PC-9 (cell line): Measurements from ENCODE around the gene CYP4Z1. TPM values are rescaled to one million over a fixed set of nuclear protein-coding genes. Genes with fewer than 3 reads are reported as not detected.
"Not testable (repeated sequence)": the region's sequence is repeated elsewhere in the genome, so short reads cannot be mapped to it uniquely, and the experiment has no call there.

Experiments
- BruUV-seq: library from RNA; stranded (reverse); fragments of 400-500 nt; replicated peaks from 2 replicates; lab custom pipeline; 2021; lab: Mats Ljungman, UMichigan
- CTCF ChIA-PET: fragments of 300-600 bp; sonication (Branson Sonifier 250); formaldehyde crosslinking; loops from one replicate; lab custom pipeline; 2022; ENCODE audit warnings: antibody characterized with exemption; lab: Charles Lee
- POLR2A ChIA-PET: fragments of 300-600 bp; sonication (Branson Sonifier 250); formaldehyde crosslinking; loops from one replicate; lab custom pipeline; 2022; ENCODE audit warnings: antibody characterized with exemption; ENCODE audit not compliant: unreplicated experiment; lab: Charles Lee
- DNase-seq, 2 experiments: peaks; one replicate each; pipeline versions ENCODE4 v3.0.0 to v3.0.0-alpha.2; 2015 to 2022; ENCODE audit warnings: mixed read lengths in 1 of 2
- H2AFZ ChIP-seq: fragments of 200-600 bp; sonication (generic); 2 replicates; pipeline ENCODE4 v1.8.1; 2017; ENCODE audit warnings: antibody characterized with exemption
- H3F3A ChIP-seq: fragments of 200-600 bp; sonication (generic); 2 replicates; pipeline ENCODE4 v1.8.1; 2017; ENCODE audit warnings: antibody characterized with exemption, mild to moderate bottlenecking, low read depth; ENCODE audit not compliant: insufficient read depth
- H3K27ac ChIP-seq: fragments of 200-600 bp; sonication (generic); 2 replicates; pipeline ENCODE4 v1.6.1; 2016; ENCODE audit warnings: mixed run types
- H3K27me3 ChIP-seq: fragments of 200-600 bp; sonication (generic); 2 replicates; pipeline ENCODE4 v1.6.1; 2016; ENCODE audit warnings: low read depth, mixed run types; ENCODE audit not compliant: insufficient read depth
- H3K36me3 ChIP-seq: fragments of 200-600 bp; sonication (generic); 2 replicates; pipeline ENCODE4 v1.6.1; 2016; ENCODE audit warnings: low read depth, mixed run types
- H3K4me1 ChIP-seq: fragments of 200-600 bp; sonication (generic); replicated peaks from 2 replicates; pipeline ENCODE4 v1.6.1; 2016; ENCODE audit warnings: mixed run types; ENCODE audit not compliant: insufficient read depth
- H3K4me2 ChIP-seq: fragments of 200-600 bp; sonication (generic); 2 replicates; pipeline ENCODE4 v1.6.1; 2017; ENCODE audit warnings: mixed run types
- H3K4me3 ChIP-seq: fragments of 200-600 bp; sonication (generic); 2 replicates; pipeline ENCODE4 v1.6.1; 2016; ENCODE audit warnings: mixed run types
- H3K79me2 ChIP-seq: fragments of 200-600 bp; sonication (generic); 2 replicates; pipeline ENCODE4 v1.6.1; 2017; ENCODE audit warnings: low read depth, mixed run types
- H3K9me2 ChIP-seq: fragments of 200-600 bp; sonication (generic); 2 replicates; pipeline ENCODE4 v1.8.1; 2017; ENCODE audit warnings: mild to moderate bottlenecking; ENCODE audit not compliant: insufficient read depth
- H3K9me3 ChIP-seq: fragments of 200-600 bp; sonication (generic); 2 replicates; pipeline ENCODE4 v1.8.1; 2016; ENCODE audit warnings: low read depth; ENCODE audit not compliant: insufficient read depth
- H4K20me1 ChIP-seq: fragments of 200-600 bp; sonication (generic); 2 replicates; pipeline ENCODE4 v1.8.1; 2017; ENCODE audit not compliant: insufficient read depth
- EZH2 ChIP-seq: fragments of 200-600 bp; sonication (generic); IDR thresholded peaks from 2 replicates; pipeline ENCODE4 v1.8.0; 2017; ENCODE audit warnings: antibody characterized with exemption, low read depth
- intact Hi-C: fragments of 100-400 bp; cut with micrococcal nuclease; formaldehyde crosslinking; loops from one replicate; pipeline ENCODE4 v1.10.0; 2022; ENCODE audit not compliant: unreplicated experiment
- total RNA-seq: library from RNA; stranded (reverse); gene quantifications from 2 replicates; pipeline ENCODE4 v1.2.3, GENCODE V29; 2021
- TF ChIP-seq, protein P1 (sequence below): fragments of 200-600 bp; sonication (generic); conservative IDR thresholded peaks from 2 replicates; pipeline ENCODE4 v1.6.1; 2017; ENCODE audit warnings: mixed run types, antibody characterized with exemption, mild to moderate bottlenecking, moderate library complexity

The CYP4Z1 gene
- total RNA-seq, 1 experiment from 2014 or later: not detected

DNA sequence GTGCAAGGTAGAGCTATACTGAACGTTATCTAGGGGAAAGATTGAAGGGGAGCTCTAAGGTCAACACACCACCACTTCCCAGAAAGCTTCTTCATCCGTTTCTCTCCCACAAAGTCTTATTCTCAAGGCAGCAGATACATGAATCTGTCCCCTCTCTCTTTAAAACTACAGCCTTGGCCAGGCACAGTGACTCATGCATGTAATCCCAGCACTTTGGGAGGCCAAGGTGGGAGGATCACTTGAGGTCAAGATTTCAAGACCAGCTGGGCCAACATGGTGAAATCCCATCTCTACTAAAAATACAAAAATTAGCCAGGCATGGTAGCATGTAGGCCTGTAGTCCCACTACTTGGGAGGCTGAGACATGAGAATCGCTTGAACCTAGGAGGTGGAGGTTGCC lies 35.4 kb upstream of the CYP4Z1 start:
- no TSS peak for BruUV-seq
- ChIA-PET POLR2A (no interaction called here), CTCF (no interaction called here)
- H3F3A ChIP-seq: peaks cover 7% of the 10 kb centered on the region; the same call in 1 of the 2 replicates
- DNase-seq: no peak
- no peak for TF ChIP-seq EZH2
- TF ChIP-seq, protein P1, sequence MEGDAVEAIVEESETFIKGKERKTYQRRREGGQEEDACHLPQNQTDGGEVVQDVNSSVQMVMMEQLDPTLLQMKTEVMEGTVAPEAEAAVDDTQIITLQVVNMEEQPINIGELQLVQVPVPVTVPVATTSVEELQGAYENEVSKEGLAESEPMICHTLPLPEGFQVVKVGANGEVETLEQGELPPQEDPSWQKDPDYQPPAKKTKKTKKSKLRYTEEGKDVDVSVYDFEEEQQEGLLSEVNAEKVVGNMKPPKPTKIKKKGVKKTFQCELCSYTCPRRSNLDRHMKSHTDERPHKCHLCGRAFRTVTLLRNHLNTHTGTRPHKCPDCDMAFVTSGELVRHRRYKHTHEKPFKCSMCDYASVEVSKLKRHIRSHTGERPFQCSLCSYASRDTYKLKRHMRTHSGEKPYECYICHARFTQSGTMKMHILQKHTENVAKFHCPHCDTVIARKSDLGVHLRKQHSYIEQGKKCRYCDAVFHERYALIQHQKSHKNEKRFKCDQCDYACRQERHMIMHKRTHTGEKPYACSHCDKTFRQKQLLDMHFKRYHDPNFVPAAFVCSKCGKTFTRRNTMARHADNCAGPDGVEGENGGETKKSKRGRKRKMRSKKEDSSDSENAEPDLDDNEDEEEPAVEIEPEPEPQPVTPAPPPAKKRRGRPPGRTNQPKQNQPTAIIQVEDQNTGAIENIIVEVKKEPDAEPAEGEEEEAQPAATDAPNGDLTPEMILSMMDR: no peak
- H2AFZ ChIP-seq: no peak overlapping the region
- H3K9me2 ChIP-seq: no peaks in the 10 kb centered on the region
- no peaks in the 10 kb centered on the region for H3K79me2 ChIP-seq
- H3K27me3 ChIP-seq: no peaks in the 10 kb centered on the region
- intact Hi-C loops: no loop called here
- H4K20me1 ChIP-seq: no peaks in the 10 kb centered on the region
- H3K27ac ChIP-seq: no peak overlapping the region
- H3K4me3 ChIP-seq: no peak overlapping the region
- H3K9me3 ChIP-seq: no peaks in the 10 kb centered on the region
- H3K4me2 ChIP-seq: peak overlapping the region; percentile 18; the same call in 1 of the 2 replicates
- H3K36me3 ChIP-seq: no peaks in the 10 kb centered on the region
- H3K4me1 ChIP-seq: peaks cover 15% of the 10 kb centered on the region

DNA sequence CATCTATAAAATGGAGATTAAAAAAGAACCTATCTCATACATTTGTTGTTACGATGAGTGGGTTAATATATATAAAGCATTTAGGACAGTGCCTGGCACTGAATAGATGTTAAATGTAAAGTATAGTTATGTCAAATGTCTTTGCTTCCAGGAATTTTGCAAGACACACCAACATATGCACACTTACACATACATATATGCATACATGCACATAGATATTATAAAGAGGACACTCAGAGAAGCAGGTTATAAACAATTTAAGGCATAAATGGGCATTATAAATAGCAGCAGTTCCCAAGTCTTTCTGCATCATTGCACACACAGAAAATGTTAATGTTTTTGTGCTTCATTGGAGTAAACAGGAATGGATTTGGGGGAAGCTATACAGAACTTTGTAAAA lies 30.3 kb upstream of the CYP4Z1 start:
- no peak overlapping the region for H3K4me3 ChIP-seq
- TF ChIP-seq, protein P1: no peak
- no peak for TF ChIP-seq EZH2
- ChIA-PET POLR2A (no interaction called here), CTCF (no interaction called here)
- DNase-seq: no peak
- intact Hi-C loops: no loop called here
- no peaks in the 10 kb centered on the region for H3K36me3 ChIP-seq
- H3K9me2 ChIP-seq: 0 out of 2 replicates have a peak, but pooled peaks cover 5% of the 10 kb centered on the region
- no TSS peak for BruUV-seq
- no peaks in the 10 kb centered on the region for H3K79me2 ChIP-seq
- H4K20me1 ChIP-seq: no peaks in the 10 kb centered on the region
- H3K4me2 ChIP-seq: no peak overlapping the region
- H3K27ac ChIP-seq: no peak overlapping the region
- no peaks in the 10 kb centered on the region; the same call in 1 of the 2 replicates for H3K9me3 ChIP-seq
- H2AFZ ChIP-seq: no peak overlapping the region
- H3F3A ChIP-seq: no peaks in the 10 kb centered on the region
- H3K4me1 ChIP-seq: no peaks in the 10 kb centered on the region; the same call in 1 of the 2 replicates
- no peaks in the 10 kb centered on the region for H3K27me3 ChIP-seq

DNA sequence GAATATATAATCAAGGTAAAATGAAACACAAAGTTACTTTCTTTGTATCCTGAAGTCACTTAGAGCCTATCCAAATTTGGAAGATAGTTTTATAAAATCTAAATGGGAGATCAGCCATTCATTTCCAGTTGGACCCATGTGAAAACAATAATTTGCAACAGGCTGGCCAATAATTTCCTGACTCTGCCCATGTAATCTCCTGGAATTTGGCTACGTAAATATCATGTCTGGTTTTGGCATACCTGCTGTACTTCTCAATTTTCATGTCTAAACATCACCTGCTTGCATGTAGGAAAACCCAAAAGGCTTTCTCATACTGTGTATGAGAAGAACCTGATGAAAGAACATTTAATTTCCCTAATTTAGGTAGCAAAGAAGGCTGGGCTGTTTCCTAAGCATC lies 7.7 kb upstream of the CYP4Z1 start:
- no TSS peak for BruUV-seq
- Histone ChIP-seq H3K4me2 (no peak overlapping the region), H4K20me1 (no peaks in the 10 kb centered on the region), H3K9me2 (no peaks in the 10 kb centered on the region), H3K4me3 (no peak overlapping the region), H3K27me3 (no peaks in the 10 kb centered on the region), H3K79me2 (no peaks in the 10 kb centered on the region), H3F3A (no peaks in the 10 kb centered on the region), H3K27ac (no peak overlapping the region), H2AFZ (no peak overlapping the region), H3K4me1 (no peaks in the 10 kb centered on the region), H3K36me3 (no peaks in the 10 kb centered on the region), H3K9me3 (no peaks in the 10 kb centered on the region)
- DNase-seq: no peak
- ChIA-PET CTCF (no interaction called here), POLR2A (no interaction called here)
- intact Hi-C loops: no loop called here
- TF ChIP-seq, protein P1: no peak
- no peak for TF ChIP-seq EZH2

GRCh38 chr1:47069080-47069479 lies 2.0 kb downstream of the CYP4Z1 start:
- H2AFZ ChIP-seq, H3K4me3 ChIP-seq, H4K20me1 ChIP-seq, H3K4me2 ChIP-seq, POLR2A ChIA-PET, intact Hi-C loops, H3F3A ChIP-seq, H3K79me2 ChIP-seq, H3K27ac ChIP-seq, H3K27me3 ChIP-seq, H3K36me3 ChIP-seq, CTCF ChIA-PET, H3K9me3 ChIP-seq, H3K9me2 ChIP-seq, BruUV-seq, H3K4me1 ChIP-seq: not testable (repeated sequence)
- peak in 1 of 2 experiments; percentile 47 for DNase-seq

- H4K20me1 ChIP-seq, H2AFZ ChIP-seq, H3K4me2 ChIP-seq, H3K36me3 ChIP-seq, intact Hi-C loops, BruUV-seq, H3K27me3 ChIP-seq, CTCF ChIA-PET, H3K4me1 ChIP-seq, H3K9me3 ChIP-seq, POLR2A ChIA-PET, H3K9me2 ChIP-seq, H3K4me3 ChIP-seq, H3F3A ChIP-seq, H3K79me2 ChIP-seq, H3K27ac ChIP-seq, DNase-seq: not testable (repeated sequence)
Measured at GRCh38 chr1:47069509-47069908, 2.5 kb downstream of the CYP4Z1 start.
